Neuronal stem cell (in vitro differentiated cells): ENCODE data around the gene HDAC3.

Source experiments
- DNase-seq: peaks from one replicate; pipeline ENCODE4 v3.0.0-alpha.2; 2013; ENCODE audit warnings: low spot score
- H2AFZ ChIP-seq: one replicate; pipeline ENCODE4 v1.6.1; 2013; ENCODE audit warnings: mild to moderate bottlenecking, low read length, inconsistent platforms
- H2AK5ac ChIP-seq: 2 replicates; pipeline ENCODE4 v1.6.1; 2013; ENCODE audit warnings: low read depth, mild to moderate bottlenecking, inconsistent platforms, low read length, moderate library complexity, mixed read lengths
- H2BK120ac ChIP-seq: 2 replicates; pipeline ENCODE4 v1.6.1; 2013; ENCODE audit warnings: low read depth, mild to moderate bottlenecking, inconsistent platforms, low read length, moderate library complexity, mixed read lengths
- H2BK12ac ChIP-seq: one replicate; pipeline ENCODE4 v1.6.1; 2013; ENCODE audit warnings: low read length, inconsistent platforms
- H2BK15ac ChIP-seq: 2 replicates; pipeline ENCODE4 v1.6.1; 2013; ENCODE audit warnings: mild to moderate bottlenecking, low read length, inconsistent platforms, mixed read lengths
- H2BK5ac ChIP-seq: one replicate; pipeline ENCODE4 v1.6.1; 2013; ENCODE audit warnings: inconsistent platforms, mild to moderate bottlenecking, low read length, moderate library complexity
- H3K14ac ChIP-seq: one replicate; pipeline ENCODE4 v1.6.1; 2013; ENCODE audit warnings: low read length, inconsistent platforms
- H3K18ac ChIP-seq: 2 replicates; pipeline ENCODE4 v1.6.1; 2013; ENCODE audit warnings: low read length, inconsistent platforms
- H3K23ac ChIP-seq: 2 replicates; pipeline ENCODE4 v1.6.1; 2013; ENCODE audit warnings: low read depth, mild to moderate bottlenecking, mixed read lengths, low read length, inconsistent platforms; ENCODE audit not compliant: poor library complexity
- H3K27ac ChIP-seq: replicated peaks from 3 replicates; pipeline ENCODE4 v1.5.1; 2013; ENCODE audit warnings: low read length, inconsistent platforms
- H3K27me3 ChIP-seq, 3 experiments: 2 replicates each; pipeline ENCODE4 v1.6.1; 2013; ENCODE audit warnings: low read length in 3 of 3, mild to moderate bottlenecking in 2 of 3, inconsistent platforms in 1 of 3, low read depth in 1 of 3, mixed read lengths in 1 of 3, moderate library complexity in 1 of 3; ENCODE audit not compliant: control insufficient read depth in 3 of 3, insufficient read depth in 3 of 3
- H3K36me3 ChIP-seq, 2 donors: replicated peaks in 1 of 2; 2 replicates each; pipeline ENCODE4 v1.6.1; 2013; ENCODE audit warnings: low read length in 2 of 2; ENCODE audit not compliant: control insufficient read depth in 2 of 2, insufficient read depth in 2 of 2
- H3K4ac ChIP-seq: 2 replicates; pipeline ENCODE4 v1.6.1; 2013; ENCODE audit warnings: inconsistent platforms, mild to moderate bottlenecking, low read length, moderate library complexity
- H3K4me1 ChIP-seq, 2 donors: 1 replicate in 1 of 2; 2 replicates in 1 of 2; pipeline ENCODE4 v1.6.1; 2013; ENCODE audit warnings: low read length in 2 of 2, low read depth in 1 of 2; ENCODE audit not compliant: control insufficient read depth in 2 of 2, insufficient read depth in 1 of 2
- H3K4me2 ChIP-seq: one replicate; pipeline ENCODE4 v1.6.1; 2013; ENCODE audit warnings: mild to moderate bottlenecking, low read length, inconsistent platforms; ENCODE audit not compliant: insufficient read depth, poor library complexity, severe bottlenecking
- H3K4me3 ChIP-seq, 2 donors: 2 replicates each; pipeline ENCODE4 v1.5.1; 2013; ENCODE audit warnings: low read length in 2 of 2, mild to moderate bottlenecking in 2 of 2, inconsistent platforms in 1 of 2, moderate library complexity in 1 of 2
- H3K79me1 ChIP-seq: one replicate; pipeline ENCODE4 v1.6.1; 2013; ENCODE audit warnings: low read depth, mild to moderate bottlenecking, inconsistent platforms, low read length, moderate library complexity
- H3K9ac ChIP-seq: one replicate; pipeline ENCODE4 v1.6.1; 2013; ENCODE audit warnings: mild to moderate bottlenecking, low read depth, low read length, inconsistent platforms; ENCODE audit not compliant: poor library complexity
- H3K9me3 ChIP-seq, 2 donors: replicated peaks in 1 of 2; 2 replicates each; pipeline versions ENCODE3 to v1.6.1; 2013; ENCODE audit warnings: low read length in 2 of 2, mild to moderate bottlenecking in 2 of 2, inconsistent platforms in 1 of 2, low read depth in 1 of 2, mixed read lengths in 1 of 2, moderate library complexity in 1 of 2; ENCODE audit not compliant: control insufficient read depth in 2 of 2, insufficient read depth in 1 of 2
- H4K8ac ChIP-seq: one replicate; pipeline ENCODE4 v1.6.1; 2013; ENCODE audit warnings: low read depth, mild to moderate bottlenecking, inconsistent platforms, low read length, moderate library complexity
- H4K91ac ChIP-seq: one replicate; pipeline ENCODE4 v1.6.1; 2013; ENCODE audit warnings: low read length, low read depth, mild to moderate bottlenecking, inconsistent platforms; ENCODE audit not compliant: poor library complexity
- WGBS, 2 donors: extraction: QIAGEN DNeasy Blood & Tissue Kit; methylation state at CpG; one replicate each; pipeline ENCODE4 v1.1.7; 2013; ENCODE audit warnings: missing lambda C conversion rate in 2 of 2, mixed read lengths in 1 of 2; ENCODE audit not compliant: insufficient read length in 2 of 2, insufficient replicate concordance in 1 of 2; ENCODE audit errors: extremely low coverage in 2 of 2; 5-methylcytosine and 5-hydroxymethylcytosine counted together

Gene HDAC3

GRCh38 chr5:141618804-141619554, 17.7 kb downstream of the HDAC3 start, which contains the start of gene DIAPH1:
Gene DIAPH1, minus strand, starts transcription at chr5:141619000. Its CDS starts 86 bp downstream, at chr5:141618914.
- peak; percentile 96 for DNase-seq
- H2AK5ac ChIP-seq, result no peak within 1 kb of the TSS
- H2BK15ac ChIP-seq, result no peak within 1 kb of the TSS

GRCh38 chr5:141618030-141618803, 18.4 kb downstream of the HDAC3 start:
- Histone ChIP-seq H3K4ac (no peak overlapping the region), H3K9ac (peak overlapping the region; percentile 14), H3K27me3 (no peaks in the 10 kb centered on the region), H3K14ac (no peak overlapping the region), H4K8ac (no peak overlapping the region), H3K4me1 (peaks cover 9 to 10% of the 10 kb centered on the region in 2 donors), H3K36me3 (peaks cover 9 to 53% of the 10 kb centered on the region in 2 donors), H3K23ac (peak overlapping the region; percentile 36), H3K79me1 (peaks cover 2% of the 10 kb centered on the region), H2BK5ac (peak overlapping the region; percentile 87), H2BK120ac (no peak overlapping the region), H3K4me2 (peak overlapping the region; percentile 52), H3K4me3 (peak overlapping the region; percentile 77 to 88), H2BK12ac (no peak overlapping the region), H4K91ac (no peak overlapping the region), H3K18ac (peak overlapping the region; percentile 71), H2BK15ac (no peak overlapping the region), H2AFZ (peak overlapping the region; percentile 96), H2AK5ac (no peak overlapping the region), H3K9me3 (peaks cover 0 to 11% of the 10 kb centered on the region in 2 donors), H3K27ac (peak overlapping the region; percentile 57)
- DNase-seq, result peak; percentile 35
- WGBS, 2 donors, result no CpG with 5 or more reads among the region's 36 CpGs

More at GRCh38 chr5:141618804-141619554, 17.7 kb downstream of the HDAC3 start, which contains the start of gene DIAPH1:
- H2BK12ac ChIP-seq, result no peak within 1 kb of the TSS
- H4K8ac ChIP-seq, result no peak within 1 kb of the TSS
- peak within 1 kb of the TSS; percentile 96 for H2AFZ ChIP-seq
- peak within 1 kb of the TSS; percentile 57 for H3K27ac ChIP-seq
- peaks cover 2% of the 10 kb centered on the region for H3K79me1 ChIP-seq
- no peak within 1 kb of the TSS for H3K14ac ChIP-seq
- peak within 1 kb of the TSS; percentile 77 to 88 for H3K4me3 ChIP-seq
- peaks cover 11 to 61% of the 10 kb centered on the region in 2 donors for H3K36me3 ChIP-seq
- H3K4ac ChIP-seq, result no peak within 1 kb of the TSS
- peaks cover 0 to 11% of the 10 kb centered on the region in 2 donors for H3K9me3 ChIP-seq
- H2BK5ac ChIP-seq, result peak within 1 kb of the TSS; percentile 87
- H3K18ac ChIP-seq, result peak within 1 kb of the TSS; percentile 71
- no peak within 1 kb of the TSS for H4K91ac ChIP-seq
- H3K4me2 ChIP-seq, result peak within 1 kb of the TSS; percentile 52
- H3K27me3 ChIP-seq, result no peaks in the 10 kb centered on the region
- WGBS, 2 donors, result no CpG with 5 or more reads among the region's 70 CpGs
- H3K23ac ChIP-seq, result peak within 1 kb of the TSS; percentile 50
- peak within 1 kb of the TSS; percentile 14 for H3K9ac ChIP-seq
- H3K4me1 ChIP-seq, result peaks cover 6 to 9% of the 10 kb centered on the region in 2 donors
- H2BK120ac ChIP-seq, result no peak within 1 kb of the TSS

- H4K8ac ChIP-seq, result no peak overlapping the region
- peak overlapping the region; percentile 77 to 88 for H3K4me3 ChIP-seq
- no peak for DNase-seq
- no peak overlapping the region for H3K27ac ChIP-seq
- peaks cover 9 to 10% of the 10 kb centered on the region in 2 donors for H3K4me1 ChIP-seq
- WGBS, 2 donors, result no CpG with 5 or more reads among the region's 9 CpGs
- H2AFZ ChIP-seq, result peak overlapping the region; percentile 96
- no peak overlapping the region for H2BK15ac ChIP-seq
- H4K91ac ChIP-seq, result no peak overlapping the region
- H2AK5ac ChIP-seq, result no peak overlapping the region
- H3K14ac ChIP-seq, result no peak overlapping the region
- H3K23ac ChIP-seq, result no peak overlapping the region
- H2BK120ac ChIP-seq, result no peak overlapping the region
- peaks cover 2% of the 10 kb centered on the region for H3K79me1 ChIP-seq
- no peak overlapping the region for H3K9ac ChIP-seq
- peaks cover 8 to 47% of the 10 kb centered on the region in 2 donors for H3K36me3 ChIP-seq
- H3K27me3 ChIP-seq, result no peaks in the 10 kb centered on the region
- H2BK12ac ChIP-seq, result no peak overlapping the region
- no peak overlapping the region for H3K18ac ChIP-seq
- no peak overlapping the region for H2BK5ac ChIP-seq
- peaks cover 0 to 11% of the 10 kb centered on the region in 2 donors for H3K9me3 ChIP-seq
- H3K4ac ChIP-seq, result no peak overlapping the region
- peak overlapping the region; percentile 52 for H3K4me2 ChIP-seq
These were observed 19.0 kb downstream of the HDAC3 start for GRCh38 chr5:141617682-141618029.

GRCh38 chr5:141617128-141617527, 19.5 kb downstream of the HDAC3 start:
- H2AK5ac ChIP-seq, result no peak overlapping the region
- DNase-seq, result no peak
- no peaks in the 10 kb centered on the region for H3K27me3 ChIP-seq
- H2BK120ac ChIP-seq, result no peak overlapping the region
- H3K27ac ChIP-seq, result no peak overlapping the region
- H3K4me1 ChIP-seq, result peaks cover 9 to 10% of the 10 kb centered on the region in 2 donors
- H3K36me3 ChIP-seq, result peaks cover 6 to 47% of the 10 kb centered on the region in 2 donors
- no peak overlapping the region for H3K14ac ChIP-seq
- WGBS, 2 donors, result no CpG with 5 or more reads among the region's 2 CpGs
- no peak overlapping the region for H4K8ac ChIP-seq
- H3K9me3 ChIP-seq, result peaks cover 0 to 13% of the 10 kb centered on the region in 2 donors
- no peak overlapping the region for H4K91ac ChIP-seq
- H3K18ac ChIP-seq, result no peak overlapping the region
- H2AFZ ChIP-seq, result no peak overlapping the region
- H3K79me1 ChIP-seq, result peaks cover 2% of the 10 kb centered on the region
- no peak overlapping the region for H3K4ac ChIP-seq
- no peak overlapping the region for H3K9ac ChIP-seq
- H2BK12ac ChIP-seq, result no peak overlapping the region
- H3K23ac ChIP-seq, result no peak overlapping the region
- H3K4me3 ChIP-seq, result peak overlapping the region in 1 of 2 donors; percentile 77
- no peak overlapping the region for H2BK15ac ChIP-seq
- H3K4me2 ChIP-seq, result no peak overlapping the region
- no peak overlapping the region for H2BK5ac ChIP-seq
